GM21717 (cell line): ENCODE results near the gene NELFB.

Source experiments
- ATAC-seq: cut with Tn5 transposase; IDR thresholded peaks from one replicate; pipeline ENCODE4 v1.9.1; 2021; ENCODE audit warnings: mild to moderate bottlenecking, moderate library complexity; ENCODE audit not compliant: unreplicated experiment

NELFB gene

DNA sequence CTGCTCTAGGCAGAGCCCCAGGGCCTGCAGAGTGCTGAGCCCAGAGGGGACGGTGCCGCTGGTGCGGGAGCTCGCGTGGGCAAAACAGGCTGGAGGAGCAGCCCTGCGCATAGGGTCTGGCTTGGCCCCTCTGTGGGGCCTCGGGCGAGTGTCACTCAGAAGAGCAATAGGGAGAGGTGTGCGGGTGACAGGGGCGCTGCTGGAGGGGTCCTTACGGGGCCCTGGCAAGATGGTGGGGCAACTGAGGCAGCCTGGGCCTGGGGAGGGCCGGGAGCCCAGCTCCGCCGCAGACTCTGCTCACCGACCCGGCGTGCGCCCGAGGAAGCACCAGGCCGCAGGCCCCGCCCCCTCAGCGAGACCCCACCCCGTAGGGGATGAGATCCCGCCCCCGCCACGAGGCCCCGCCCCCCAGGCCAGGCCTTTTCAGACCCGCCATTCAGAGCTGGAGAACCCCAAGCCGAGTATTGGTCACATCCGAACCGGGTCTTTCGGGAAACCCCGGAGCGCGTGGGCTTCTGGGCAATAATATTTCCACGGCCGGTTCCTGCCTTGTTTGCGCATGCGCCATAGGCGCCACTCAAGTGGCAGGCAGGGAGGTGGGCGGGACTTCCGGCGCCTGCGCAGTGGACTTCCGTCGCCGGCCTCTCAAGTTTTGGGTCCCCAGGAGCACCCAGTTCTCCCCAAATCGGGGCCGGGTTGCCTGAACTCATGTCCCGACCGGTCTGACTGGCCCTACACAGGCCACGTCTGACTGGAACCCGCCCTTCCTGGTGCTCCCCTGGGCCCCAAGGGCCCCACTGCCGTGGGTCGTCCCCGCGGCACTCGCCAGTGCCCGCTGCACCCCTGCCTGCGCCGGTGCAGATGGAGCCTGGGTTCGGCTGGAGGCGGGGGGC lies 31.8 kb upstream of the NELFB start:
- ATAC-seq: peak; percentile 48

DNA sequence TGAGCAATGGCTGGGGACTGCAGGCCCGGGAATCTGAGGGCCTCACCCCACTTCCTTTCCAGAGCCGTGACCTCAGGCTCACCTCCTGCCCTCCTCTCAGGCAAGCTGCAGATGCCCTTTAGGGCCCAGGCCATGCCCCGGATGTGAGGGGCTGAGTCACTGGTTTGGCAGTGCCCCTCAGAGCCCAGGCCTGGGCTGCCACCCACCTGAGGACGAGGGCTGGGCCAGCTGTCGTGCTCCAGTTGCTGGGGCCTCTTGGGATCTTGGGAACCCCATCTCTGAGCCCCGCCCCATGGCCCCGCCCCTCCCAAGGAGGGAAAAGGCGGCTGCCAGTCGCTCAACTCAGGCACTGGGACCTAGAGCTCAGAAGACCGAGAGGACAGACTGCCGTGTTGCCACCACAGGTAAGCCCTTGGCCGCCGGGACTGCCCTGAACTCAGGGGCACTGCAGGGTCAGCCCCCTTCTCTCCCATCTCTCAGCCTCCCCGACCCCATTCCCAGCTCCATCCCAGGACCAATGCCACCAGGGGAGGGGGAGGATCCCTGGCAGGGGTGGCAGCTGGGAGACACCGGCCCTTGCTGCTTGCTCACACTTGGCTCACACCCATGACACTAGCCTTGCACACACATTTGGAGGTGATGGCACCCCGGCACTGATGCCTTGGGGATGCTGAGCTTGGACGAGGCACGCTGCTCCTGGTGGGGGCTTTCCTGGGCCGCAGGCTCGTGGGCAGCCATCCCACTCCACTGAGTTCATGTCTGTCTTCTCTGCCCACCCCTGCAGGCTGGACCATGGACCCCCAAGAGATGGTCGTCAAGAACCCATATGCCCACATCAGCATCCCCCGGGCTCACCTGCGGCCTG lies 30.1 kb upstream of the NELFB start, which contains the start of gene CYSRT1:
Gene CYSRT1, plus strand, starts transcription at position 345 of the 865 bp plus-strand sequence. Its CDS starts 448 bp downstream, at position 793.
- ATAC-seq: no peak

DNA sequence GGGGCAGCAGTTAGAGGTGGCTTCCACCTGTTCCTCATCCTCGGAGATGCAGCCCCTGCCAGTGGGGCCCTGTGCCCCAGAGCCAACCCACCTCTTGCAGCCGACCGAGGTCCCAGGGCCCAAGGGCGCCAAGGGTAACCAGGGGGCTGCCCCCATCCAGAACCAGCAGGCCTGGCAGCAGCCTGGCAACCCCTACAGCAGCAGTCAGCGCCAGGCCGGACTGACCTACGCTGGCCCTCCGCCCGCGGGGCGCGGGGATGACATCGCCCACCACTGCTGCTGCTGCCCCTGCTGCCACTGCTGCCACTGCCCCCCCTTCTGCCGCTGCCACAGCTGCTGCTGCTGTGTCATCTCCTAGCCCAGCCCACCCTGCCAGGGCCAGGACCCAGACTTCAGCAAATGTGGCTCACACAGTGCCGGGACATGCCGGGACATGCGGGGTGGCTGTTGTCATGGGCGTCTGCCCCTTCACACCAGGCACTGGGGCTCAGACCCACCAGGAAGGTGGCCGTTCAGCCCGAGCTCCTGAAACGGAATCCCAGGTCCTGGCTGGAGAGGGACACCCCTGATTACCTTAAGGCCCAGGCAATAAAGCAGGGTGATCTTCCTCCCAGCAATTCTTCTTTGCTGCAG lies 29.3 kb upstream of the NELFB start:
- no peak for ATAC-seq

DNA sequence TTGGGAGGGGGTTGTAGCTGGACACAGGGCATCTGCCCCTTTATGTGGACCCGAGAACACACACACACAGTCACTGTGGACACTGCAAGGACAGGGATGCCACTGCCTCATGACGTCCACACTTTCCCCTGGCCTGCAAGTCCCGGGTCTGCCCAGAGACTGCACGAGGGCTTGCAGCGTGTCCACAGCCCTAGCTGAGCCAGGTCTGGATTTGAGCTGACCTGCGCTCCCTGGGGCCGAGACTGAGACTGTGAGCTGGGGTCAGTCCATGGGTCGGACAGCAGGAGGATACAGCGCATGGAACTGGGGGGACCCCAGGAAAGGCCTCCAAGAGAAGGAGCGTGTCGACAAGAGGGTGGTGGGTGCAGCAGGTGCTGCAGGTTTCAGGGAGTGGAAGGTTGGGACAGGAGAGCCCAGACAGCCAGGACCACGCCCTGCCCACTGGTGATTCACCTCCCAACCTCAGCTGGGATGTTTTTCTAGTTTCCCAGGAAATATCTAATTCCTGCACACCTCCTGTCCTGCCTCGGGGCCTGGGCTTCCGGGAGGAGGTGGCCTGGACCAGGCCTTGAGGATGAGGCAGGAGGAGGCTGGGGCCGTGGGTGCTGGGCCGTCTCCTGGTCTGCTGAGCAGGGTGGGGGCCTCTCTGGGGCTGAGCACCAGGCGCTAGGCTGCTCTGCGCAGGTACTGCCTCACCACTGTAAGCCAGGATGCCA lies 28.6 kb upstream of the NELFB start:
- ATAC-seq: no peak

DNA sequence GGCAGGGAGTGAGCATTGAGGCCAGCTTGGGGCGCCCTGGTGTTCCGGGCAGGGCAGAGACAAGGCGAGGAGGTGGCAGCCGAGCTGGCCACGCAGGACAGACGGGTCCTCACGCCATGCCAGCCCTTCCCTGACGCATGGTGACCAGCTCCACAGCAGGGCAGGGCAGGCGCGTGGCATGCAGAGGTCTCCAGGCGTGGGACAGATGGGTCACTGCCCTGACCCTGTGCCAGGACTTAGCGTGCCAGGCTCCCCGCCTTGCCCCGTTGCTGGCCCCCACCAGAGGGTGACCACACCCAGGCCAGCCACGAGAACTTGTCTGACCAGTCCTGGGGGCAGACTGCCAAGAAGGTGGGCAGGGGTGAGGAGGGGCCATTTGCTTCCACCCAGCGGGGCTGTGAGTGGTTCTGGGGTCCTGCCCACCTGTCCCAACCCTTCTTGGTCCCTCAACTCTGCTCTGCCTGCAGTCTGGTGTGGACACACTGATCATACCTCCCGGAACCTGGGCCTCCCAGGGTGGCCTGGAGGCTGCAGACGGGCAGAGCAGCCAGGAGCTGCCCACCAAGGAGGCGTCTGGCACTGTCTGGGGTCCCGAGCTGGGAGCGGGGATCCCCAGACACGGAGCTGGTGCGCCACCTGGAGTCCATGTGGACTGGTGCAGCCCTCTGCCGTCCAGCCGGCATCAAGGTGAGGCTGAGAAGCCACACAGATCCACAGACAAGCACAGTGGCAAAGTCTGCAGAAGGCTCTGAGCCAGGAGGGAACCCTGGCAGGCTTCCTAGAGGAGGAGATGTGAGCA lies 27.9 kb upstream of the NELFB start, which contains the start of gene RNF224:
Gene RNF224, plus strand, starts transcription at position 449 of the 799 bp plus-strand sequence. CDS start 834 bp downstream, outside the sequence.
- no peak for ATAC-seq

DNA sequence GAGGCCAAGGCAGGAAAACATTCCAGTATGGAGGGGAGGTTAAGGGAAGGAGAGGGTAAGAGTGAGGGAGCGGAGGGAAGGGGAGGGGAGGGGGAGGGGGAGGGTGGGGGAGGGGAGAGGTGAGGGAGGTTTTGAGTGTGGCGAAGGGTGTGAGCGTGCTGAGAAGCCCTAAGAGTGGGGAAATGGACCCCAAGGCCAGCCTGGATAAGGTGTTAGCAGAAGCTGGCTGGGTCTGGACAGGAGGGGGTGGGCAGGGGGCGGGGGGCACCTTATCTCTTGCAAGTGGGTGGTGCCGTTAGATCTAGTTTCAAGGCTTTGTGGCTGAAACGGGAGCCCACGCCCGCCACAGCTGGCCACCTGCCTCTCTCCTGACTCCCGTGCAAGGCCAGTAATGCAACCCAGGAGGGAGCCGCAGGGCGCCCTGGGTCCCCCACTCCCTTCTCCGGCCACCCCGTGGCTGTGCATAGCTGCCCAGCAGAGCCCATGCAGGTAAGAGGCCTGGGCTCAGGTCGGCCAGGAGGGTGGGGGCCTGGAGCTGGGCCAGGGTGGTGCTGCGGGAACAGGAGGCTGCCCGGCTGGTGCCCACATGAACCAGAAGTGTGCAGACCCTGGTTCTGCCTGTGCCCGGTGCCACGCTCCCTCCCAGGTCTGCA lies 27.1 kb upstream of the NELFB start:
- ATAC-seq: no peak

DNA sequence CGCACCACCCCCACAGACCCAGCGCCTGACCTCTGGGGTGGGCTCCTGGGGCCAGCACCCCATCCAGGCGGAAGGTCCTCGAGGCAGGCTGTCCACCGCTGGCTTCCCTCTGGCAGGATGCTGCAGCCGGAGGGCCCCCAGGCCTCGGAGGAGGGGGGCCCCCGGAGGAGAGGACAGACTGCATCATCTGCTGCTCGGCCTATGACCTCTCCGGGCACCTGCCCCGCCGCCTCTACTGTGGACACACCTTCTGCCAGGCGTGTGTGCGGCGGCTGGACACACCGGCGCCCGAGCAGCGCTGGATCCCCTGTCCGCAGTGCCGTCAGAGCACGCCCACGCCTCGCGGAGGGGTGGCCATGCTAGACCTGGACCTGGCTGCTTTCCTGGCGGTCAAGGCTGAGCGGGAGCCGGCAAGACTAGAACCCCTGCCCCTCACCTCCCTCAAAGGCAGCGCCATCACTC lies 26.6 kb upstream of the NELFB start:
- ATAC-seq: no peak

DNA sequence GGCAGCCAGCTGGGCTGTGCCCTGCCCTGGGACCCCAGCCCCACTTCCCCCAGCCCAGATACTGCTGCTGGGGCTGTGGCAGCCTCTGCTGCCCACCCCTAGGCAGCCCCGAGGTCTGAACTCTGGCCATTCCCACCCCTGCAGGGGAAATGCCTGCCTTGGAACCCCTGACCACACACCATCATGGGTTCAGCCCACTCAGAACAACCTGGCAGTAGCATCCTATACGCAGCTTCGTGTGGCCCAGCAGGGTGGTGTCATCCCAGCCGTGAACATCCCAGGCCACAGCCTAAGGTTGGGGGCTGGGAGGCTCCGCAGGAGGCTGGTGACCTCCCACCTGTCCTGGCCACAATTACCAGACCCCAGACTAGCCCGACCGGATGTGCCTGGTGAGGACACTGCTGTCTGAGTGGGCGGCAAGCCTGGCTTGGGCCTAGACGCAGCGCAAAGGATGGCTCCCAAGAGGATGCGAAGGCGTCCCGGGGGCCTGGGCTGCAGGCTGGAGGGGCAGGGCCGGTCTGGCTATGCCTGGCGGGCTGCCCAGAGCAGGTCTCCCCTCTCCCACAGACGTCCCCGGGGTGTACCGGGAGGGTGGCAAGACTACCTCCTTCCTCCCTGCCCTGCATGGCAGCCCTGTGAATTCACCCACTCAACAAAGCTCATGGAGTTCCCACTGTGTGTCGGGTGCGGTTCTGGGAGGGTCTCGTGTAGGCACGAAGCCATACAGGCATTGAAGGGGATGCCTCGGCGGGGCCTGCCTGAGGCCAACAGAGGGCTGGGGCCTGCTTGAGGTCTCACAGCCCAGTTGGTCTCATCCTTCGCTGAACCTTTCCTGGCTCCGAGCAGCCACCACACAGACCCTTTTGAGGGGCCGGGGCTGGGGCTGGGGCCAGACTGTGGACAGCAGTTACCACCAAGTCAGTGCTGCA lies 25.9 kb upstream of the NELFB start:
- no peak for ATAC-seq

DNA sequence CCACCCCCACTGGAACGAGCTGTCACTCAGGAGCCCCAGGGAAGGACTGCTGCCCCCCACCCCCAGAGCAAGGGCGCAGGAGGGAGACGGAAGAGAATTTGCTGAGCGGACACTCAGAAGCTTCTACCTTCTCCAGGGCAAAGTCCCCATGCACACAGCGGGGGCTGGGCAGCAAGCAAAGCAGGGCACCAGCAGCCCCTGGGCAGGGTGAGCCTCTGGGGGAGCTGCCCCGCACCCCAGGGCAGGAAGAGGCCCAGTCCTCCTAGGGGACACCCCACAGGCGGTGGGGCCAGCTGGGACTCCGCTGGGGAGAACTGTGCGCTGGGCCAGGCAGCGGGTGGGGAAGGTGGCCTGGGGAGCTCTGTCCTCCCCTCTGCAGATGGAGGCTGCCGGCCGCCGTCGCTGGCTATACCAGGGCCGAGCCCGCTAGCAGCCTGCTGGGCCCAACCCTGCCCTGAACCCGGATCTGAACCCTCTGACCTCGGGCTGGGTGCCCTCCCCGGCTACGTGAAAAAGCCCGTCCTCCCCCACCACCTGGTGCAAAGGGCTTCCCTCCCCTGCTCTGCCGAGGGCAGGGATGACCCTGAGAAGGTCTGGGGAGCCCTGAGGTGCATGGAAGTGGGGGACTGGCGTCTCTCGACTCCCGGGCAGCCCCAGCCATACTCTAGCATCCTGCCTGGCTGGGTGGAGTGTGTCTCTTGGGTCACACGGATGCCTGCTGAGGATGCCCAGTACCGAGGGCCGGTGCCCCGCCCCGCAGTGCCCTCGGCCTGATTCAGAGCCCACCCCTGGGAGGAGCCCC lies 25.0 kb upstream of the NELFB start:
- no peak for ATAC-seq

DNA sequence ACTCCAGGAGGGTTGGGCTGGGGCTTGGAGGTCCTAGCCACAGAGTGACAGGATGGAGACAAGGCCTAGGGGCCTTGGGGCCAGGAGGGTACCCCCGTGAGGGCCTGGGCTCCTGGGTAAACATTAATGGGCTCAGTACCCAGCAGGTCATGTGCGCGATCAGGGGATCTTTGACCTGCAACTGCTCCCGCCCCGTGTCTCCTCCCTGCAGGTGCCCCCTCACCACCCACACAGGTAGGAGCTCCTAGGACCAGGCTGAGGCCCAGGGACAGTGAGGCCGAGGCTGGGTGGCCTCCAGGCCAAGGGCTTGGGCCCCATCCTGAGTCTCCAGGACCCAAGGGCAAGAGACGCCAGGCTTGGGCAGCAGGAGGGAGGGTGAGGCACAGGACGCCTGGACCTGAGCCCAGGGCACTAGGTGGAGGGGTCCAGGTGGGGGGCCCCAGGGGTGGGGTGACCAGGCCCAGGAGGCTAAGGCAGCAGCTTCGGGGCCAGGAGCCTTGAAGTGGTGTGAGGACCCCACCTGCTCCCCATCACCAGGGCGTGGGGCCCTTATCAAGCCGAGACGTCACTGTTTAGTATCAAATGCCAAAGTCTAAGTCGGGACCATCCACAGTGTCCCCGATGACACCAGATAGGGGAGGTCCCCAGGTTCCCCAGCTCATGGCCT lies 24.3 kb upstream of the NELFB start, which contains the start of gene SLC34A3:
Gene SLC34A3, plus strand, starts transcription at position 197 of the 667 bp plus-strand sequence. CDS start 802 bp downstream, outside the sequence.
- no peak for ATAC-seq

DNA sequence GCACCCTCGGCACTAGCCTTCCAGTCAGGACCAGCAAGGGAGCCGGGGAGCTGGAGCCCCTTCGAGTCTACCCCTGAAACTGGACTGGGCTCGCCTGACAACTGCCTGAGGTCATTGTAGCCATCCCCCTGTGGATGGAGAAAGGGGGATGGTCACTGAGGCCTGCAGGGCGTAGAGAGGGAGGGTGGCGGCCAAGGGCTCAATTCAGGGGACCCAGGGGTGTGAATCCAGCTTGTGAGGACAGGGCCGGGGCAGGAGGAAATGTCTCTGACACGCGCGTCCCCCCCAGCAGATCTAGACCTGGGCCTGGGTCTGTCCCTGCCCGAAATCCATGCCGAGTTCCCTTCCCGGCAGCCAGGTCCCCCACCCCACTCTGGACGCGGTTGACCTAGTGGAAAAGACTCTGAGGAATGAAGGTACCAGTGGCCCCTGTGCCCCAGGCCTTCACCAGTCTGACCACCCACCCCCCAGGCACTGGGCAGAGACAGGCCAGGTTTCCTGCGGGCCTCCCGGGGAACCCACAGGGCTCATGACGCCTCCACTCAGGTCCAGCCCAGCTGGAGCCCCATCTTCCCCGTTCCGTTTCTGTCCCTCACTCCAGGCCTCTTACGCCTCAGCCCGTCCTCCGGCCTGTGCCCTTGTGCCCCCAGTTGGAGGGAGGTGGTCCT lies 23.6 kb upstream of the NELFB start:
- no peak for ATAC-seq

DNA sequence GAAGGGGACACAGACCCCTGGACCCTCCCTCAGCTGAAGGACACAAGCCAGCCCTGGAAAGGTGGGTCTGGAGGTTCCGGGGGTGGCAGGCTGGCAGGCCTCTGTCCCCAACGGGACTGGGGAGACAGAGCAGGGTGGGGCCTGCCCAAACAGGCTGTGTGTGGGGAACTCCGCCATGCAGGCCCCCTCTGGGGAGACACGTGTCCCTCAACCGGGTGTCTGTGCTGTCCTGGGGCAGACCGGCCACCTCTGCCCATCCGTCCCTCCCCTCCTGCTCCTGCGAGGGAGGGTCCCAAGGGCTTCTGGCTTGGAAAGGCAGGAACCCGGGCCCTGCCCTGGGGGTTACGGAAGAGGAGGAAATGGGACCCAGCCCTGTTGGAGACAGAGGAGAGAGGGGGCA lies 23.0 kb upstream of the NELFB start:
- ATAC-seq: no peak

DNA sequence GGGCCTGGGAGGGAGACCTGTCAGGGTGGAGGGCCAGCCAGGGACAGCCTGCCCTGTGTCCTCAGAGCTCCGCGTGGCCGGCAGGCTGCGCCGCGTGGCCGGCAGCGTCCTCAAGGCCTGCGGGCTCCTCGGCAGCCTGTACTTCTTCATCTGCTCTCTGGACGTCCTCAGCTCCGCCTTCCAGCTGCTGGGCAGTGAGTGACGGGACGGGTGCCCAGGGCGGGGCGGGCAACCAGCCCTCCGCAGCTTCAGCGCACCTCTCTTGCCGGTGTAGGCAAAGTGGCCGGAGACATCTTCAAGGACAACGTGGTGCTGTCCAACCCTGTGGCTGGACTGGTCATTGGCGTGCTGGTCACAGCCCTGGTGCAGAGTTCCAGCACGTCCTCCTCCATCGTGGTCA lies 22.6 kb upstream of the NELFB start:
- no peak for ATAC-seq

DNA sequence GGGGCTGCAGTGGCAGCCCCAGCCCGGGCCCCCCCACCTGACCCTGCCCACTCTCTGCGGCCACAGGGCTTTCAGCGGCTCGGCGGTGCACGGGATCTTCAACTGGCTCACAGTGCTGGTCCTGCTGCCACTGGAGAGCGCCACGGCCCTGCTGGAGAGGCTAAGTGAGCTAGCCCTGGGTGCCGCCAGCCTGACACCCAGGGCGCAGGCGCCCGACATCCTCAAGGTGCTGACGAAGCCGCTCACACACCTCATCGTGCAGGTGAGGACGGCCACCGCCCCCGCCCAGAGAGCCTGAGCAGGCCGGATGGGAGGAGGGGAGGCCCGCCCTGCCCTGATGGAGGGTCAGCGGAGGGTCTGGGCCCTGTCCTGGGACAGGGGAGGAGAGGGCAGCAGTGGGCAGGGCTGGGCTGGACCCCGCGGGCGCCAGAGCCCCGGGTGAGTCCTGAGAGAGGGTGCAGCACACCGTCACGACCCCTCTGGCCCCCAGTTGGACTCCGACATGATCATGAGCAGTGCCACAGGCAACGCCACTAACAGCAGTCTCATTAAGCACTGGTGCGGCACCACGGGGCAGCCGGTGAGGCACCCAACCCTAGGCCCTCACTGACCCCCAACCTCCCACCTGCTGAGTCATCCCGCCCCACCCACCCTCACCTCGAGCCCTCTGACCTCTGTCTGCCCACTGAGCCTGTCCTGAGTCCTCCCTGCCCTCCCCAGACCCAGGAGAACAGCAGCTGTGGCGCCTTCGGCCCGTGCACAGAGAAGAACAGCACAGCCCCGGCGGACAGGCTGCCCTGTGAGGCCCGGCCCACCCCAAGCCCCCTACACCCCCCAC lies 21.8 kb upstream of the NELFB start:
- no peak for ATAC-seq

DNA sequence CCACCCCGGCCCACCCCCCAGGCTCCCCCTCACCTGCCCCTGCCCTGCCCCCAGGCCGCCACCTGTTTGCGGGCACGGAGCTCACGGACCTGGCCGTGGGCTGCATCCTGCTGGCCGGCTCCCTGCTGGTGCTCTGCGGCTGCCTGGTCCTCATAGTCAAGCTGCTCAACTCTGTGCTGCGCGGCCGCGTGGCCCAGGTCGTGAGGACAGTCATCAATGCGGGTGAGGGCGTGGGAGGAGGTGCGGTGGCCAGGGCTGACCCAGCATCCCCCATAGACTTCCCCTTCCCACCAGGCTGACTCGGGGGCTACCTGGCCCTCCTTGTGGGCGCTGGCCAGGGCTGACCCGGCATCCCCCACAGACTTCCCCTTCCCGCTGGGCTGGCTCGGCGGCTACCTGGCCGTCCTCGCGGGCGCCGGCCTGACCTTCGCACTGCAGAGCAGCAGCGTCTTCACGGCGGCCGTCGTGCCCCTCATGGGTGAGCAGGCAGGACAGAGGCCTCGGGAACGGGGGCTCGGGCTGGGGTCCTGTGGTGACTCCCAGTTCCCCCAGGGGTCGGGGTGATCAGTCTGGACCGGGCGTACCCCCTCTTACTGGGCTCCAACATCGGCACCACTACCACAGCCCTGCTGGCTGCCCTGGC lies 21.0 kb upstream of the NELFB start:
- no peak for ATAC-seq
